B cell (primary cell): ENCODE data around the gene LGALS7.

Experiments used
- CTCF ChIP-seq: fragments of 200-600 bp; IDR thresholded peaks from one replicate; pipeline ENCODE4 v1.8.0; 2022; ENCODE audit warnings: antibody characterized with exemption, mild to moderate bottlenecking
- EZH2 ChIP-seq: IDR thresholded peaks from 2 replicates; pipeline ENCODE4 v1.6.1; 2012; ENCODE audit warnings: borderline replicate concordance, low read depth, mild to moderate bottlenecking, moderate library complexity, low read length; ENCODE audit not compliant: insufficient read depth, poor library complexity, severe bottlenecking

- TF ChIP-seq EZH2 (no peak), CTCF (no peak)
These were observed 8.1 kb downstream of the LGALS7 start for GRCh38 chr19:38765214-38765613.
